ENCODE measurements around the gene FUZ. TPM values are rescaled to one million over a fixed set of nuclear protein-coding genes. Genes with fewer than 3 reads are reported as not detected.

Gene FUZ
- total RNA-seq, 3 donors from 2014 or later (not counting 1 experiment from before 2014, with no cell fraction given) = 17.7 to 33.1 (median 20.6) TPM

- no peak overlapping the region for H3K4me3 Mint-ChIP-seq
- ATAC-seq = no peak
- Histone ChIP-seq H3K27ac (ENCODE audit: low read length) (no peak overlapping the region), H3K27me3 (ENCODE audit: control insufficient read depth, insufficient read depth, low read length) (no peaks in the 10 kb centered on the region), H3K9me3 (ENCODE audit: control insufficient read depth, insufficient read depth, low read length) (no peaks in the 10 kb centered on the region), H3K4me3 (ENCODE audit: low read length) (no peak overlapping the region), H3K36me3 (ENCODE audit: control insufficient read depth, insufficient read depth, low read length) (no peaks in the 10 kb centered on the region), H3K4me1 (ENCODE audit: control insufficient read depth, insufficient read depth, low read length) (peaks cover 23% of the 10 kb centered on the region)
- H3K4me1 Mint-ChIP-seq = peaks cover 21 to 22% of the 10 kb centered on the region in 2 donors
- no peaks in the 10 kb centered on the region for H3K9me3 Mint-ChIP-seq
- H3K36me3 Mint-ChIP-seq = no peaks in the 10 kb centered on the region
- no peaks in the 10 kb centered on the region for H3K27me3 Mint-ChIP-seq (ENCODE audit: low read depth in 2 of 2)
- DNase-seq = no peak
- intact Hi-C loops (cut with micrococcal nuclease) = no loop called here
- H3K27ac Mint-ChIP-seq = no peak overlapping the region
- WGBS (ENCODE audit: insufficient coverage) = 86% methylated on average over 4 of the region's 5 CpGs
- TF ChIP-seq CTCF (IDR thresholded peaks at IDR 0.05) = no peak
These were observed 33.3 kb upstream of the FUZ start for GRCh38 chr19:49846408-49846807.

- Mint-ChIP-seq H3K9me3 (no peaks in the 10 kb centered on the region), H3K27ac (no peak overlapping the region), H3K36me3 (no peaks in the 10 kb centered on the region), H3K4me3 (no peak overlapping the region), H3K4me1 (peaks cover 20% of the 10 kb centered on the region in 2 donors), H3K27me3 (ENCODE audit: low read depth in 2 of 2) (no peaks in the 10 kb centered on the region)
- no peak overlapping the region for H3K4me3 ChIP-seq (ENCODE audit: low read length)
- H3K27me3 ChIP-seq (ENCODE audit: control insufficient read depth, insufficient read depth, low read length) = no peaks in the 10 kb centered on the region
- ATAC-seq (no peak), DNase-seq (no peak)
- TF ChIP-seq CTCF (IDR thresholded peaks at IDR 0.05) = no peak
- H3K4me1 ChIP-seq (ENCODE audit: control insufficient read depth, insufficient read depth, low read length) = peaks cover 23% of the 10 kb centered on the region
- no peaks in the 10 kb centered on the region for H3K9me3 ChIP-seq (ENCODE audit: control insufficient read depth, insufficient read depth, low read length)
- intact Hi-C loops (cut with micrococcal nuclease) = no loop called here
- WGBS (ENCODE audit: insufficient coverage) = 89% methylated on average over 3 of the region's 3 CpGs
- peaks cover 2% of the 10 kb centered on the region for H3K36me3 ChIP-seq (ENCODE audit: control insufficient read depth, insufficient read depth, low read length)
- H3K27ac ChIP-seq (ENCODE audit: low read length) = no peak overlapping the region
These were observed 32.3 kb upstream of the FUZ start for GRCh38 chr19:49845414-49845813.

- H3K4me1 Mint-ChIP-seq = peaks cover 12 to 15% of the 10 kb centered on the region in 2 donors
- intact Hi-C loops (cut with micrococcal nuclease) = no loop called here
- DNase-seq (no peak), ATAC-seq (no peak)
- no peak overlapping the region for H3K27ac Mint-ChIP-seq
- no peaks in the 10 kb centered on the region for H3K9me3 ChIP-seq (ENCODE audit: control insufficient read depth, insufficient read depth, low read length)
- H3K36me3 ChIP-seq (ENCODE audit: control insufficient read depth, insufficient read depth, low read length) = peaks cover 2% of the 10 kb centered on the region
- H3K9me3 Mint-ChIP-seq = no peaks in the 10 kb centered on the region
- no peak overlapping the region for H3K4me3 ChIP-seq (ENCODE audit: low read length)
- no peaks in the 10 kb centered on the region for H3K27me3 Mint-ChIP-seq (ENCODE audit: low read depth in 2 of 2)
- no peaks in the 10 kb centered on the region for H3K27me3 ChIP-seq (ENCODE audit: control insufficient read depth, insufficient read depth, low read length)
- H3K4me3 Mint-ChIP-seq = no peak overlapping the region
- no peak for TF ChIP-seq CTCF (IDR thresholded peaks at IDR 0.05)
- 88% methylated on average over 18 of the region's 18 CpGs for WGBS (ENCODE audit: insufficient coverage)
- no peak overlapping the region for H3K27ac ChIP-seq (ENCODE audit: low read length)
- no peaks in the 10 kb centered on the region for H3K36me3 Mint-ChIP-seq
- peaks cover 17% of the 10 kb centered on the region for H3K4me1 ChIP-seq (ENCODE audit: control insufficient read depth, insufficient read depth, low read length)
These were observed 31.3 kb upstream of the FUZ start for GRCh38 chr19:49844138-49845095.
